ENCODE measurements around the gene HYKK.

- TF ChIP-seq YY1 (IDR thresholded peaks at IDR 0.05; ENCODE audit: insufficient read depth, insufficient read length) (no peak), ZNF274 (IDR thresholded peaks at IDR 0.05; ENCODE audit: low read depth, low read length) (no peak), SUZ12 (IDR thresholded peaks at IDR 0.05; ENCODE audit: extremely low read depth, insufficient read depth, insufficient read length) (no peak)
Measured at GRCh38 chr15:78540871-78541743, 33.7 kb downstream of the HYKK start.

Measured in NT2/D1 (cell line).